Mammary epithelial cell (primary cell): ENCODE measurements around the gene VWA8.

Experiments used
- CTCF ChIP-seq, 2 donors: IDR thresholded peaks in 1 of 2; conservative IDR thresholded peaks in 1 of 2; 2 replicates each; pipeline ENCODE4 v1.5.1; 2011 to 2012; ENCODE audit warnings: inconsistent platforms in 2 of 2, low read length in 2 of 2, mild to moderate bottlenecking in 2 of 2, control low read depth in 1 of 2, low read depth in 1 of 2; ENCODE audit not compliant: insufficient read depth in 1 of 2; ENCODE audit errors: extremely low read depth in 1 of 2
- EZH2 ChIP-seq: IDR thresholded peaks from 2 replicates; pipeline ENCODE4 v1.6.1; 2012; ENCODE audit warnings: low read length, inconsistent platforms, borderline replicate concordance

- TF ChIP-seq CTCF (conservative IDR thresholded peaks at IDR 0.05 in 1 of 2, IDR thresholded peaks at IDR 0.05 in 1 of 2; ENCODE audit: extremely low read depth in 1 of 2, insufficient read depth in 1 of 2, low read depth in 1 of 2, low read length in 2 of 2) = no peak
- no peak for TF ChIP-seq EZH2
Observed at GRCh38 chr13:41588899-41589298, 372.0 kb downstream of the VWA8 start.
